HG03175 (cell line): ENCODE results near the gene SYNE1.
"Not testable (repeated sequence)": the region's sequence is repeated elsewhere in the genome, so short reads cannot be mapped to it uniquely, and the experiment has no call there.

Source experiments
- ATAC-seq: cut with Tn5 transposase; IDR thresholded peaks from one replicate; pipeline ENCODE4 v1.9.1; 2021; ENCODE audit warnings: mild to moderate bottlenecking, moderate library complexity; ENCODE audit not compliant: unreplicated experiment

Gene SYNE1

DNA sequence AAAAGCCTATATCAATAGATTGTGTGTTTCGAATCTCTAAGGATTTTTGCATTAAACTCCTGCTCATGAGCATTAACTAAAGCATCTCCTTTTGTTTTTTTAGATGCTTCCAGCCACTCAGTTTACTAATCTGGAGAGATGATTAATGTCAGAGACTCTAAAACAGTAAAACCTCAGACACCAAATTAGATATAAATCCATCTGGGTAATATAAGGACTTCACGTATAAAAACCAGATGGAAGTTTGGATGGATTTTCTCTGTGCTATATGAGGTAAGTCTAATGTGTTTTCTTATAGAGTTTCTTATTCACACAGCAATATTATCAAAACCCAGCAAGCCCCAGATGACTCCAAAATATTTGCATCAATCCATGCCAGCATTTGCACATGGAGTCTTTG is 137.2 kb downstream of the SYNE1 start:
- ATAC-seq = no peak

DNA sequence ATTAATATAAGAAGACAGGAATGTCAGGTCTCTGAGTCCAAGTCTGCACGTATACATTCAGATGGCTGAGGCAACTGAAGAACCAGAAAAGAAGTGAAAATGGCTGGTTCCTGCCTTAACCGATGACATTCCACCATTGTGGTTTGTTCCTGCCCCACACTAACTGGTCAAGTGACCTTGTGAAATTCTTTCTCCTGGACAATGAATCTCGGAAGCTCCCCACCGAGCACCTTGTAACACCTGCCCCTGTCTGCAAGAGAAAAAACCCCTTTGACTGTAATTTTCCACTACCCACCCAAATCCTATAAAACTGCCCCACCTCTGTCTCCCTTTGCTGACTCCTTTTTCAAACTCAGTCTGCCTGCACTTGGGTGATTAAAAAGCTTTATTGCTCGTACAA is 140.4 kb downstream of the SYNE1 start:
- ATAC-seq = no peak

DNA sequence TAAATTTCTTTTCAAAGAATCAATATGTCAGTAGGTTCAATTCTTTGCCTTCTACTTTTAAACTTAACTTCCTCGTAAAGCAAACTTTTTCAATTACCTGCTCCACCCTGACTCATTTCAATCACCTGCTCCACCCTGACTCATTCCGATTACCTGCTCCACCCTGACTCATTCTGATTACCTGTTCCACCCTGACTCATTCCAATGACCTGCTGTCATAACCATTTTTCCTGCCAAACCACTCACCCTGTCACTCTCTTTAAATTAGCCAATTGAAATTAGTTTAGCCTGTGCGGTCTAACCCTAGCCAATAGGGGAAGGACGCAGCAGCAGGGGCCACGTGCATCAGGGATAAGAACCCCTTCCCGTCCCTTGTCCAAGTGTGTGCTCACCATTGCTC is 141.7 kb downstream of the SYNE1 start:
- not testable (repeated sequence) for ATAC-seq

DNA sequence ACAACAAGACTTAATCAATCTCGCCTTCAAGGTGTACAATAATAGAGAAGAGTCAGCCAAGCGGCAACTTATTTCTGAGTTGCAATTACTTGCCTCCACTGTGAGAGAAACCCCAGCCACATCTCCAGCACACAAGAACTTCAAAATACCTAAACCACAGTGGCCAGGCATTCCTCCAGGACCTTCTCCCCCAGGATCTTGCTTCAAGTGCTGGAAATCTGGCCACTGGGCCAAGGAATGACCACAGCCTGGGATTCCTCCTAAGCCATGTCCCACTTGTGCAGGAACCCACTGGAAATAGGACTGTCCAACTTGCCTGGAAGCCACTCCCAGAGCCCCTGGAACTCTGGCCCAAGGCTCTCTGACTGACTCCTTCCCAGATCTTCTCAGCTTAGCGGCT is 144.9 kb downstream of the SYNE1 start:
- ATAC-seq = not testable (repeated sequence)

DNA sequence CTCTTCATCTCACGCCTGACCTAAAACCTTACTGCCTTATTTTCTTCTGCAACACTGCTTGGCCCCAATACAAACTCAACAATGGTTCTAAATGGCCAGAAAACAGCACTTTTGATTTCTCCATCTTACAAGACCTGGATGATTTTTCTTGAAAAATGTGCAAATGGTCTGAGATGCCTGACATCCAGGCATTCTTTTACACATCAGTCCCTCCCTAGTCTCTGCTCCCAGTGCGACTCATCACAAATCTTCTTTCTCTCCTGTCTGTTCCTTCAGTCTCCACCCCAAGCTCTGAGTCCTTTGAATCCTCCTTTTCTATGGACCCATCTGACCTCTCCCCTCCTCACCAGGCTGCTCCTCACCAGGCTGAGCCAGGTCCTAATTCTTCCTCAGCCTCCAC is 145.7 kb downstream of the SYNE1 start:
- ATAC-seq = not testable (repeated sequence)

DNA sequence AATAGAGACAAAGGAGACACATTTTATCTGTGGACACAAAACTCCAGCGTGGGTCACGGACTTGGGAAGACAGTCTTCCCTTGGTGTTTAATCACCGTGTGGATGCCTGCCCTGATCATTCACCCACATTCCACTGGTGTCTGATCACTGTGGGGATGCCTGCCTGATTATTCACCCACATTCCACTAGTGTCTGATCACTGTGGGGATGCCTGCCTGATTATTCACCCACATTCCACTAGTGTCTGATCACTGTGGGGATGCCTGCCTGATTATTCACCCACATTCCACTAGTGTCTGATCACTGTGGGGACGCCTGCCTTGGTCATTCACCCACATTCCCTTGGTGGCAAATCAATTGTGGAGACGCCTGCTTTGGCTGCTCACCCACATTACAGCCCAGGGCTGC is 146.2 kb downstream of the SYNE1 start:
- not testable (repeated sequence) for ATAC-seq

DNA sequence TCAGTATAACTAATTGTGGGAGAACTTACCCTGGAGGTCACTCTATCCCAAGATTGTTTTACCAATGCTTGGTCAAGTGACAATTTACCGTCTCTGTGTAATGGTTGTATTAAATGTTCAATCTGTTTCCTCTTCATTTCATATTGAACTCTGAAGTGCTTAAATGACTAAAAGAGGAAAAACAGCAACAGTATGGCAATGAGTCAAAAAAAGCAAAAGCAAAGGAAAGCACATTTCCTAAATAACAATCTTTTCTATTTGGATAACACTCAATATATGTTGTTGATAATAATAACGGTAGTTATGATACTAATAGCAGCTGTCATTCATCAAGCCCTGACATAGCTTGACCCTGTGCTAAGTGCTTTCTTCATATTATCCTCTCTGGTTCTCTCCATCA is 152.4 kb downstream of the SYNE1 start:
- no peak for ATAC-seq

DNA sequence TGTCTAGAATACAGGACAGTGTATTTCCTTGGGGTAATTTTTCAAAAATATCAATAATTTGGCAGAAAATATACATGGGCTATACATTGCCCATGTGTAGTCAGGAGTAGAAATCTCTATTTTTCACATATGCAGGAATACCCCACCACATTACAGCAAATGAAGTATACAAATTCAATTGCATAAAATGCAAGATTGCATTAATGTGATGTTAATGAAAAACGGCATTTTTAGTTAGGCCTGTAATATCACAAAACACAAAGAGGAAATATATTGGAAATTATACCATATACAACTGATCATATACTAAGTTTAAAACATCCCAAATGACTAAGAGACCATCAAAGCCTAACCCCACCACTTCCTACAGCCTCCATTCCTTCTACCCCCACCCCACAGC is 154.9 kb downstream of the SYNE1 start:
- no peak for ATAC-seq

DNA sequence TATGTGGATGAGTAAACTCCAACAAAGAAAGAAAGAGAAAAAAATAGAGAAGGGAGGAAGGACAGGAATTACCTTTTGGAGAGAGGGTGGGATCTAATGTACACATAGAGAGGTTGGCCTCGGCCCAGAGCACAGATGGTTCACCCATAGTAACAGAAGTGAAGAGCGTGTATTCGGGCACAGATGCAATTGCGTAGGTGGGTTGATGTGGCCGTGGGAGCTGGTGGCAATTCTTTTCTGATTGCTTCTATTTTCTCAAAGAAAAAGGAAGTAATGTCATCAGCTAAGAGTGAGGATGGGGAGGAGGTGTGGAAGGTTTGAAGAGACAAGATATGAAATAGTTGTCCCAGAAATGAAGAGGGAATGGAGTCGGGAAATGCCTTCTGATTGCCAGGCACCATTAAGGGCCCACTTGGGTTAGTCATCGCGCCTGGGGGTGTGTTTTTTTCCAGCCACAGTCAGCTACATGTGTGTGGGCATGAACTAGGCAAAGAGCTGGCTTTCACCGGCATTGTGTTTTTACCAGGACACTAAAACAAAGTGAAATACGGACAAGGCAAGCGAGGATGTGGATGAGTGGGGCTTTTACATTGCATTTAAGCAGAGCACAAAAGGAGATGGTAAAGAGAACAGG is 158.7 kb downstream of the SYNE1 start:
- no peak for ATAC-seq

DNA sequence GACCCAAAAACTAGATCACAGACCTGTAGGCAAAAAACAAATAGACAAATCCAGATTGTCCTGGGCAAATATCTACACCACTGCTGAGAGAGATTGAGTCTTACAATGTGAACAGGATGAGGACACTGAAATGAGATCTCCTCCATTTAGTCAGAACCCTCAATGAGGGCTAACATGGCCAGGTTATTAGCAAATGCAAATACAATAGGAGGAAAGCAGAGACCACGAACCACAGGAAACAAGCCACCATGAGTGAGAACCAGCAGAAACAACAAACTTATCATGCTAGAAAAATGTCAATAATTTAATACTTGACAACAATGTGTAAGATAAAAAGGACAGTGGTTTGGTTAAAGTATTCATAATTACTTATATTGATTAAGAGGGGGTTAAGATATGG is 162.8 kb downstream of the SYNE1 start:
- ATAC-seq = no peak

DNA sequence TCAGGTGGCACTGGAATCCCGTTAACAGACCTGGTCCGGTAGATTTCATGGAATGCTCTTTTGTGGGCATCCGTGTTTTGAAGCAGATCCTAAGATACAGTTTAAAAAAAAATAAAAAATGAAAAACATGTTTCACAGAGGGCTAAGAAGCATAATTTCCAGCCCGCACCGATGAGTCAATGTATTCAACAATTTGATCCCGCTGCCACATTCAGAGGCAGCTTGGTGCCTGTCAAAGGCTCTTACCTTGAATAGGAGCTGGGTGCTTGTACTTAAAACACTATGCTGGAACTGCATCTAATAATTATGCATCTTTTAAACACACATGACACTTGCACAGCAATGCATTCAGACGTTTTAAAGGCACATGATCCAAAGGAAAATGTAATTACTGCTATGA is 164.8 kb downstream of the SYNE1 start:
- no peak for ATAC-seq

DNA sequence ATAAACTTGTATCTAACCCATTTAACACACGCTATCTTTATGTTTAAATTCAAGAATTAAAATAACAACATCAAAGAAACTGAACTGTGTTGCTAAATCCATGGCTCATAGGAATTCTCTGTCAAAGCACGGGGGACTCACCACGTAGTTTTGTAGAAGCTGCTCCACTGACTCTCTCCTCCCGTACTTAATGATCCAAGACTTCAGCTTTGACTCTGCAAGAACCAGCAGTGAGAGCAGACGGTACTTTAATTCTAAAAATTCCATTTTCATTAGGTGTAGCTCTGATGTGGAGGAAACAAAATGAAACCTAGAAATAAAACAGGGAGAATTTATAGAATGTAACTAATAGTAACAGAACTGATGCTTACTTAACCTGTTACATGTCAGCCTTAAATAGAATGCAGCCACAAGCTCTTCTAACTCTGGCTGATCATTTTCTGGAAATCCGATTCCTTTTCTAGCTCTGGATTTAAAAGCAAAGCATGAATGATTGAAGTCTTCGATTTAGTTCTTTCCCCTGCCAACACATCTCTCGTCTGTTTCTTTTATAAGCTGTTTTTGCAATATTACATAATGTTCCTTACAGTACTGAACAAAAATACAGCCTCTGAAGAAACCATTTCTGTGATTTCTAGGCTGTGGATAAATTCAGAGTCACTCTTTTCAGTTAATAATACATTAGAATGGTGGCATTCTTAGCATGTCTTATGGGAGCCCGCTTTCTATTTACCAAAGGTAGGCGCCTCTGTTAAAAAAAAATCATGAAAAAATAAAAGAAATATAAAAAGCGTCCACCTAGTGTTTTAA is 165.5 kb downstream of the SYNE1 start:
- ATAC-seq = no peak

DNA sequence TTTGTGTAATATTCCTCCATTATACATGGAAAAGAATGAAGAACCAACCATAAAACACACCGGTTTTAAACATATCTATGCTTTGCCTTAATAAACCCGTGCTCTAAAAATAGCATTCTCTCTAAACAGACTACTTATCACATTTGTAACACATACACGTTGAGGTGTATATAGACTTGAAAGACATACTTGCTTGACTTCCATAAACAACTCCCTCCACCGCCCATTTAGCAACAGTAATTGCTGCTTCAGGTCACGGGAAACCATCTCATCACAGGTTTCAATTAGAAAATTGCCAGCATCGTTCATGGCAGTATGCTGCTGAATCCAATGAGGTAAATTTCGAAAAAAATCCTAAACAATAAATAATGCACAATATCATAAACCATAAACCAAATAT is 174.0 kb downstream of the SYNE1 start:
- no peak for ATAC-seq

DNA sequence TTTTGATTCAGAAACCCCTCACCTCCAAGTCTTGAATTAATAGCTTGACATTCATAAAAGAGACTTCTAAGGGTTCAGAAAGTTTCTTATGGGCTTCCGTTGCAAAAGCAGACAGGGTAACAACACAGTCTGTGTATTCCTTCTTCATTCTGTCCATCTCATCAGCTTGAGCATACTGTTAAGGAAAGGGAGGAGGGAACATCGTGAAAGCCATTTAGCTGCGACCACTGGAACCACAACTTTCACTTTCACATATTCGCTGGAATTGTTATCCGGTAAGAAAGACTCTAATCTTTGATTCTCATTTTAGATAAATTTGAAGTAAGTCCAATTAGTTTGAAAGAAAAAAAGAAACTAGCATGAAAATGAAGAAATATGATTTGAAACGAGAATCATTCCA is 174.4 kb downstream of the SYNE1 start:
- ATAC-seq = no peak

DNA sequence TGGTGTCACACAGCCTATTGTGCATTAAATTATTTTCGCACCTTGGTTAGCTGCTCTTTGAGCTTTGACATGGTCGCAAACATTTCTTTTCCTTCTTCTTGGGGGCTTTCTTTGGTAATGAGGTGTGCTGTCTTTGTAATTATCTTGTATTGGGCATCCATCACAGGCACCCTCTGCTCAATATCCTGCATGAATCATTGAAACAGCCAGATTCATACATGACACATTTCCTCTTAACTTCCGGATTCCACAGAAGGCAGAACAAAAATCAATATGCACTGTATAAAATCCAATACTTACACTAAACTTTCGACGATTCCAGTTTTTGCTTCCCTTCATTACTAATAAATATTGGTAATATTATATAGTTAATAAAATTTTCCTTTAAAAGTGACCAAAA is 175.6 kb downstream of the SYNE1 start:
- no peak for ATAC-seq

DNA sequence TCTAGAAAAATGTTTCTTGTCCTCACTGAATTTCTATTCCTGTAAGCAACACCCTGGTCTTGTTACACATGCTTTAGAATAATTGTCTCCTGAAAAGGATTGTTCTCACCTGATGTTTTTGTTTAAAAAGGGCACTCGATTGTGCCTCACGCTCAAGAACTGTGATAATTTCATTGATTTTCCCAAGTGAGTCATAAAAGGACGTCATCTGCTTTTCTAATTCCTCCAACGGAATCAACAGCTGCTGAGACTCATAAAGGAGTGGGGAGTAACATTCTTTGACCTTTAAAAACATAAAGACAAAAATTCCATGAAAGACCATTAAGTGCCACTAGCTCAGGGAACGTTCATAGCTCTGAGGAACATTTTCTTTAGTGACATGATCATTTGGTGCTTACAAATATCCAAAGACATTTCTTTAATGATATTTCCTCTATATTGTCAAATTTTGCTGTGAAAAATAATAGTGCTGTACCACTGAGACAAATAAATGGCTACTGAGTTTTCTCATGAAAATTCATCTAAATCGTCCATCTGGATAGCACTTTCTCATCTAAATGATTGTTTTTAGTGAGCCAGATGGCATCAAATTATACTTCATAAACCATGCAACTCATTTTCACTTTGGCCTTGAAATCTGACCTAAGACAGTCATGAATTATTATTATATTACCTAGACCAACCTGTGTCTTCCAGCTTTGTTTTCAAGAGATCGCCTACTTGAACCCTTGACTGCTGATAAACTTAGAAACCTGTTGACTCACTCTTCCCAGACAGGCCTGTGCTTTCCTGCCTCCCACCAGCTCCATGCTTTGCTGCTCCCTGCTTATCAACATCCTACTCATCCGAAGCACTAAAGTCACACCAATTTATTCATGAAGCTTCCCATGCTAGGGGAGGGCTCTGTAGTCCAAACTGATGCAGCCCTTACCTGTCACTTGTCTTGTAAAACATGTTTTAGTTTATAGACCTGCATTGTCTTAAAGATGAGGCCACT is 178.2 kb downstream of the SYNE1 start:
- ATAC-seq = no peak

DNA sequence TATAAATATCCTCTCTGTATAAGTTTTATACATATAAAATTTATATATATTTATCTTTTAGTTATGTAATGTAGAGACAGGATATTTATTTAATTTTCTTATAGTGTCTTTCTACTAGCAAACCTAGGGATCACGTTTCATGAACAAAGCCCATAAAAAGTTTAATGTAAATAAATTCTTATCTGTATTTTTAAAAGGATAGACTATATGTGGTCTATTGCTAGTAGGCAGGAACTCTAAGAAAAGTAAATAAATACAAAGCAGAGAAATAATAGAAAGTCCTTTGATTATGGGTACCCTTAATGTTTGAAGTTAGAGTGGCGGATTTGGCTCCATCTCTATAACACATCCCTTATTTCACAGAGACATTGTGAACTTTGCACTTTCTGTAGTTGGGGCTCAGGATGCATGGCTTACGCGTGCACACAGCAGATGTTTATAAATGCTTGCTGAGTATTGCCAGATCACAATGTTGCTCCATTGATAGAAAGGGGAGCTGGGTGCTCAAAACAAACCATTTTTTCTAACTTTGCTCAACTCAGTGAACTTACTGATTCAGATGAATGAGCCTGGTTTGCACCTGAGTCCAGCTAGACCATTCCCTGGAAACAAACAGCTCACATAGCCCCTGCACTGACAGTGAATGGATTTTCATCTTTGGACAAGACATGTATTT is 179.1 kb downstream of the SYNE1 start:
- no peak for ATAC-seq

DNA sequence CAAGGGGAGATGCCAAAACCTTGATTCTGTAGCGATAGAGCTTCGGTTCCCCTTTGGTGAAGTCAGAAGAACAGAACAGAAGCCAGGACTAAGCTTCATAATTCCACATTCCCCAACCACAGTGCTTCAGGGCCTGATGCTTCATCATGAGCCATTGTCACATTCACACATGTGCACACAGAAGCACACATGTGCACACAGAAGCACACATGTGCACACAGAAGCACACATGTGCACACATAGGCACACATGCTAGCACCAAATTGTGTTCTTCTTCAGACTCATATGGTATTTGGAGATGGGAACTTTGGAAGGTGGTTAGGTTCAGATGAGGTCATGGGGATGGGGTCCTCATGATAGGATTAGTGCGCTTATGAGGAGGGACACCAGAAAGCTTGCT is 183.2 kb downstream of the SYNE1 start:
- ATAC-seq = no peak

DNA sequence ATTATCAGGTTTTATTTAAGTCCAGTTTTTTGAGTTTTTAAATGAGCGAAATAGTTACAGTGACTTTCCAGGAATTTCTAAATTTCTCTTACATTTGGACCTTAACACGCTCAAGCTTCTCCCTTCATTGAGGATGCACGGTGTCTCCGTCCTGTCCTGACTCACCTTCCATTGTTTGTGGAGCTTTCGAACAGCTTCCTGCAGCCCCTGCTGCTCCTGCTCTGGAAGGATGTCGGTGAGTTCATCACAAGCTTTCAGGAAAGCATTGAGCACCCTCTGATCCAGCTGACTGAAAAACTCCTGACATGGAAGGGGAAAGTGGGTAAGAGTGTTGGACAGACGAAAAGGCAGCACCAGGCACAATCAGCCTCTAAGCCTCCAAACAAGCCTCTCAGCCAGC is 183.7 kb downstream of the SYNE1 start:
- ATAC-seq = no peak

DNA sequence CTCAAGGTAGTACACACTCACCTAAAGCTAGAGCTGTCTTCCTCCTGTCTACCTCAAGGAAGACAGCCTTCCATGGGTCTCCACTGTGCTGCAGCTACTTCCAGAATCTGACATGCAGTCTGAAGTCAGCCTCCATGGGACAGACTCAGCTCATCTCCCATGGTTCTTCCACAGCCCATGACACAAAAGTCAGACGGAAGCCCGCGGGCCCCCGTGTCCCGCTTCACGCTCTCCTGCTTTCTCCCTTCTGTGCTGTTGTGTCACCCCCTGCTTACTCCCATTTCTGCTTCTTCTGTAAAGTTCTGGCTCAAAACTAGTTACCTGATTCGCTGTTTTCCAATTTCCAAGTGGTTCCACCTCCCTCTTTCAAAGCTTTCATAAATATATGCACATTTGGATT is 184.5 kb downstream of the SYNE1 start:
- no peak for ATAC-seq

DNA sequence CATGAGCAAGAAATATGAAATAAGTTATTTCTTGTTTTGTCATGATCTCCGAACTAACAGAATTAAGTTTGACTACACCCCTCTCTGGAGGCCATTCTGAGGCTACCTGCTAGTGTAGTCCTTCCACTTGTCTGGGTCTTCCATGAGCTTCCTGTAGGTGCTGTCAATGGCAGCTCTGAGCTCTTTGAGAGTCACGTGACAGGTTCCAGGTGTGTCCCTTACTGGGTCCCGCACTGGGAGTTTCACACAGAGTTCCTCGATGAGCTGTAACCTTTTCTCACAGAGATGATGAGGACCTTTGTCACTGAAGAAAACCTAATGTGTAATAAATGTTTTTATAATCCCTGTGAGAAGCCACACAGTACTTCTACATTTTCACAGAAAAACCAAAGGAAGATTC is 186.6 kb downstream of the SYNE1 start:
- ATAC-seq = no peak
